Mesothelial cell of epicardium (in vitro differentiated cells): ENCODE results near the gene NHSL2. TPM values are rescaled to one million over a fixed set of nuclear protein-coding genes. Genes with fewer than 3 reads are reported as not detected.

Experiments used
- DNase-seq, 2 experiments: peaks; one replicate each; pipeline ENCODE4 v3.0.0; 2021; ENCODE audit warnings: low spot score in 2 of 2; ENCODE audit not compliant: unreplicated experiment in 2 of 2
- H3K27ac Mint-ChIP-seq: 2 replicates; pipeline ENCODE4 v1.8.0; 2021; ENCODE audit warnings: mixed read lengths
- H3K27me3 Mint-ChIP-seq: 2 replicates; pipeline ENCODE4 v1.8.0; 2021; ENCODE audit warnings: low read depth, mixed read lengths
- H3K36me3 Mint-ChIP-seq: 2 replicates; pipeline ENCODE4 v1.8.0; 2021; ENCODE audit warnings: mixed read lengths
- H3K4me1 Mint-ChIP-seq: 2 replicates; pipeline ENCODE4 v1.8.0; 2021; ENCODE audit warnings: mixed read lengths
- H3K4me3 Mint-ChIP-seq: 2 replicates; pipeline ENCODE4 v1.8.0; 2021; ENCODE audit warnings: mild to moderate bottlenecking, moderate library complexity, mixed read lengths
- H3K9me3 Mint-ChIP-seq: 2 replicates; pipeline ENCODE4 v1.8.0; 2021; ENCODE audit warnings: mixed read lengths
- CTCF ChIP-seq: fragments of 200-600 bp; sonication (generic); IDR thresholded peaks from one replicate; pipeline ENCODE4 v1.5.0; 2021; ENCODE audit warnings: antibody characterized with exemption; ENCODE audit not compliant: unreplicated experiment
- total RNA-seq: library from RNA; stranded (reverse); gene quantifications from 3 replicates; pipeline ENCODE4 v1.2.1, GENCODE V29; 2021

NHSL2 gene
- total RNA-seq, 1 donor from 2014 or later = 24.0 TPM

- no peak for TF ChIP-seq CTCF
- no peak for DNase-seq
- peaks cover 20% of the 10 kb centered on the region for H3K4me1 Mint-ChIP-seq
- no peak overlapping the region for H3K27ac Mint-ChIP-seq
- peaks cover 43% of the 10 kb centered on the region for H3K9me3 Mint-ChIP-seq
- peaks cover 13% of the 10 kb centered on the region for H3K36me3 Mint-ChIP-seq
- H3K4me3 Mint-ChIP-seq = no peak overlapping the region
- H3K27me3 Mint-ChIP-seq = no peaks in the 10 kb centered on the region
Observed at GRCh38 chrX:72037601-72038000, 127.0 kb downstream of the NHSL2 start.

- H3K4me1 Mint-ChIP-seq = peaks cover 22% of the 10 kb centered on the region
- no peak overlapping the region for H3K27ac Mint-ChIP-seq
- no peaks in the 10 kb centered on the region for H3K27me3 Mint-ChIP-seq
- no peak for DNase-seq
- H3K4me3 Mint-ChIP-seq = no peak overlapping the region
- H3K36me3 Mint-ChIP-seq = peaks cover 13% of the 10 kb centered on the region
- peaks cover 43% of the 10 kb centered on the region for H3K9me3 Mint-ChIP-seq
- no peak for TF ChIP-seq CTCF
Observed at GRCh38 chrX:72038016-72038415, 127.4 kb downstream of the NHSL2 start.

GRCh38 chrX:72038868-72039267, 128.2 kb downstream of the NHSL2 start:
- Mint-ChIP-seq H3K36me3 (peaks cover 13% of the 10 kb centered on the region), H3K27me3 (no peaks in the 10 kb centered on the region), H3K4me3 (no peak overlapping the region), H3K4me1 (peaks cover 28% of the 10 kb centered on the region), H3K27ac (no peak overlapping the region), H3K9me3 (peaks cover 36% of the 10 kb centered on the region)
- no peak for TF ChIP-seq CTCF
- DNase-seq = no peak

- H3K4me3 Mint-ChIP-seq = no peak overlapping the region
- DNase-seq = no peak
- H3K4me1 Mint-ChIP-seq = peaks cover 38% of the 10 kb centered on the region
- peak overlapping the region; percentile 77 for H3K27ac Mint-ChIP-seq
- no peaks in the 10 kb centered on the region for H3K27me3 Mint-ChIP-seq
- TF ChIP-seq CTCF = no peak
- peaks cover 11% of the 10 kb centered on the region for H3K36me3 Mint-ChIP-seq
- peaks cover 28% of the 10 kb centered on the region for H3K9me3 Mint-ChIP-seq
Observed at GRCh38 chrX:72040506-72040905, 129.9 kb downstream of the NHSL2 start.

- no peak for TF ChIP-seq CTCF
- H3K27me3 Mint-ChIP-seq = no peaks in the 10 kb centered on the region
- peaks cover 25% of the 10 kb centered on the region for H3K9me3 Mint-ChIP-seq
- H3K4me1 Mint-ChIP-seq = peaks cover 45% of the 10 kb centered on the region
- H3K27ac Mint-ChIP-seq = peak overlapping the region; percentile 77
- H3K36me3 Mint-ChIP-seq = peaks cover 9% of the 10 kb centered on the region
- no peak for DNase-seq
- H3K4me3 Mint-ChIP-seq = no peak overlapping the region
Observed at GRCh38 chrX:72041176-72041575, 130.5 kb downstream of the NHSL2 start.
